KOPT-K1 (cell line): ENCODE measurements around the gene TFB1M.
"Not testable (repeated sequence)": the region's sequence is repeated elsewhere in the genome, so short reads cannot be mapped to it uniquely, and the experiment has no call there.

Experiments
- H3K27ac ChIP-seq: fragments of 200-600 bp; sonication (generic); 2 replicates; pipeline ENCODE4 v1.5.1; 2016; ENCODE audit warnings: antibody characterized with exemption, mild to moderate bottlenecking, low read depth, low read length; ENCODE audit not compliant: poor library complexity, severe bottlenecking
- H3K36me3 ChIP-seq: fragments of 200-600 bp; sonication (generic); 2 replicates; pipeline ENCODE4 v1.5.1; 2017; ENCODE audit warnings: antibody characterized with exemption, mild to moderate bottlenecking, low read length, moderate library complexity; ENCODE audit not compliant: insufficient read depth
- H3K9me3 ChIP-seq: fragments of 200-600 bp; sonication (generic); 2 replicates; pipeline ENCODE4 v1.5.1; 2017; ENCODE audit warnings: antibody characterized with exemption, low read length, mild to moderate bottlenecking; ENCODE audit not compliant: insufficient read depth, poor library complexity, severe bottlenecking

Gene TFB1M

DNA sequence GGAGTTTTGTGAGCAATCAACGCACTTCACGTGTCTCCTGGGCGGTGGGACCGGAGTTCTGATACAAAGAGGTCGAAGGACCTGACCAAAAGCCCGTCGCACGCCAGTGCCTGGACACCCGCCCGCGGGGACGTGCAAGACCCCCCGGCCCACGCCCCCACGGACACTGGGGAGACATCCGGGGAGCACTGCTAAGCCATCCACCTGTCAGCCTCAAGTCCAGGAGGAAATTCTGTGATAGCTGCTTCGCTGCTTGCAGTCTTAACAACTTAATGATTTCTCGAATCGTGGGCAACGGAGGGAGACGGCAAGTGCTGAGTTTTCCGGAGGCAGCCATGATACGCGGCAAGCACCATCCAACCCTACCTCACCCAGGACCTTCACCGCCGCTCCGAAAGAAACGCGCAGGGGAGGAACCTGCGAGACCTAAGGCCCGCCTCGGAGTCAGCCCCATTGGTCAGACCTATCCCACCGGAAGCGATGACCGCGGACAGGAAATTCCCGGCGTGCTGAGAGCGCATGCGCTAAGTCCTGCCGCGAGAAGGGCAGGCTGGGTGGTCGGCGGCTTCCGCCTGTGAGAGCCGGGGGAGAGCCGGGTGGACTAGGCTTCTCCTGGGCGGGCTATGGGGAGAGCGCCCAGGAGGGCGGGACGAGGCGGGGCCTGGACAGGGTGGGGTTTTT lies at the start of gene TFB1M:
TSS of gene TFB1M (minus strand) at position 393 of the 681 bp plus-strand sequence. CDS start at position 337, 56 bp downstream.
- H3K27ac ChIP-seq, result peak within 1 kb of the TSS; percentile 90
- peaks cover 32% of the 10 kb centered on the region for H3K36me3 ChIP-seq
- no peaks in the 10 kb centered on the region for H3K9me3 ChIP-seq

DNA sequence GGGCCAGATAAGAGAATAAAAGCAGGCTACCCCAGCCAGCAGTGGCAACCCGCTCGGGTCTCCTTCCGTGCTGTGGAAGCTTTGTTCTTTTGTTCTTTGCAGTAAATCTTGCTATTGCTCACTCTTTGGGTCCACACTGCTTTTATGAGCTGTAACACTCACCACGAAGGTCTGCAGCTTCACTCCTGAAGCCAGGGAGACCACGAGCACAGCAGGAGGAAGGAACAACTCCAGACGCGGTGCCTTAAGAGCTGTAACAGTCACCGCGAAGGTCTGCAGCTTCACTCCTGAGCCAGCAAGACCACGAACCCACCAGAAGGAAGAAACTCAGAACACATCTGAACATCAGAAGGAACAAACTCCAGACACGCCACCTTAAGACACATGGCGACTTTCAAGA lies 49.7 kb upstream of the TFB1M start:
- H3K36me3 ChIP-seq, H3K9me3 ChIP-seq, H3K27ac ChIP-seq: not testable (repeated sequence)

DNA sequence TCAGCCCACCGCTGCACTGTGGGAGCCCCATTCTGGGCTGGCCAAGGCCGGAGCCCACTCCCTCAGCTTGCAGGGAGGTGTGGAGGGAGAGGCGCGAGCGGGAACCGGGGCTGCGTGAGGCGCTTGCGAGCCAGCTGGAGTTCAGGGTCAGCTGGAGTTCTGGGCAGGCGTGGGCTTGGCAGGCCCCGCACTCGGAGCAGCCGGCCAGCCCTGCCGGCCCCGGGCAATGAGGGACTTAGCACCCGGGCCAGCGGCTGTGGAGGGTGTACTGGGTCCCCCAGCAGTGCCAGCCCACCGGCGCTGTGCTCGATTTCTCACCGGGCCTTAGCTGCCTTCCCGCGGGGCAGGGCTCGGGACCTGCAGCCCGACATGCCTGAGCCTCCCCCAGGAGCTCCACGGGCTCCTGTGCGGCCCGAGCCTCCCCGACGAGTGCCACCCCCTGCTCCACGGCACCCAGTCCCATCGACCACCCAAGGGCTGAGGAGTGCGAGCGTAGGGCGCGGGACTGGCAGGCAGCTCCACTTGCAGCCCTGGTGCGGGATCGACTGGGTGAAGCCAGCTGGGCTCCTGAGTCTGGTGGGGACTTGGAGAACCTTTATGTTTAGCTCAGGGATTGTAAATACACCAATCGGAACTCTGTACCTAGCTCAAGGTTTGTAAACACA lies 48.8 kb upstream of the TFB1M start:
- H3K36me3 ChIP-seq, H3K27ac ChIP-seq, H3K9me3 ChIP-seq: not testable (repeated sequence)

DNA sequence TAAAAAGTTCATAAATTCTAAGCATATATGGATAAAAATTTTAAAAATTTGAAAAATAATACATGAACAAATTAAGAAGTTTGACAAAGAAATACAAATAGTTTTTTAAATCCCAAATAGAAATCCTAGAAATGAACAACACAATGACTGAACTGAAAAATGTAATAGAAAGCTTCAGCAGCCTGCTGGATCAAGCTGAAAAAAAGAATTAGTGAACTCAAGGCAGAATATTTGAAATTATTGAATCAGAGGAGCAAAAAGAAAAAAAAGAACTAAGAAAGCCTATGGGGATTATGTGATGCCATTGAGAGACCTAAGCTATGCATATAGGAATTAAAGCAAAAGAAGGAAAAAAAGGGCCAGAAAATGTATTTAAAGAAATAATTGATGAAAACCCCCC lies 39.9 kb upstream of the TFB1M start:
- H3K36me3 ChIP-seq, result no peaks in the 10 kb centered on the region
- peaks cover 18% of the 10 kb centered on the region for H3K9me3 ChIP-seq
- no peak overlapping the region for H3K27ac ChIP-seq

DNA sequence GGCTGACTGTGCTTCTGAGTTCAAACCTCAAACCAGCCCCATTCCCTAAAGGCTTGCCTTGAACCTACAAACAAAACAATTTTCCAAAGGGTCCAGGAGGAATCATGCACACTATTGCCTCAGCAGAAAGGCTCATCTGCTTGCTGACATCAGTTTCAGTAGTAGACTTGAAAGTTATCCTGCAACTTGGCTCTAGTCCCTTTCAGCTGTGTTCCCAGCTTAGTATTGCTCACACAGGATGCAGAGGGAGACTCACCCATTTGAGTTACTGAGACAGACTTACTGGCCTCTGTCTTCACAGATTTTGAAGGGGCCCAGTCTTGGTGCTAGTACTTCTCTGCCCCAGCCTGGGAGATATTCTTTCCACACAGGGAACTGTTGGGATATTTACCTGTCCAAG lies 38.5 kb upstream of the TFB1M start:
- Histone ChIP-seq H3K36me3 (no peaks in the 10 kb centered on the region), H3K9me3 (peaks cover 18% of the 10 kb centered on the region), H3K27ac (no peak overlapping the region)

DNA sequence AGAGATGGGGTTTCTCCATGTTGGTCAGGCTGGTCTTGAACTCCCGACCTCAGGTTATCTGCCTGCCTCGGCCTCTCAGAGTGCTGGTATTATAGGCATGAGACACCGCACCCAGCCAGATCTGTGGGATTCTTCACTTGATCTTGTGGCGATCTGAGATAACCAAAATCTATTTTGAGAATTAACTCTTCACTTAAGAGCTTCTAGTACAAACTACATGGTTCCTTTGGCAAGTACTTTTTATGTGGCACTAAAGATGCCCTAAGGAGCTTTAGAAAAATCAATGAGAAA lies 37.8 kb upstream of the TFB1M start:
- Histone ChIP-seq H3K27ac (no peak overlapping the region), H3K9me3 (peaks cover 18% of the 10 kb centered on the region), H3K36me3 (no peaks in the 10 kb centered on the region)

DNA sequence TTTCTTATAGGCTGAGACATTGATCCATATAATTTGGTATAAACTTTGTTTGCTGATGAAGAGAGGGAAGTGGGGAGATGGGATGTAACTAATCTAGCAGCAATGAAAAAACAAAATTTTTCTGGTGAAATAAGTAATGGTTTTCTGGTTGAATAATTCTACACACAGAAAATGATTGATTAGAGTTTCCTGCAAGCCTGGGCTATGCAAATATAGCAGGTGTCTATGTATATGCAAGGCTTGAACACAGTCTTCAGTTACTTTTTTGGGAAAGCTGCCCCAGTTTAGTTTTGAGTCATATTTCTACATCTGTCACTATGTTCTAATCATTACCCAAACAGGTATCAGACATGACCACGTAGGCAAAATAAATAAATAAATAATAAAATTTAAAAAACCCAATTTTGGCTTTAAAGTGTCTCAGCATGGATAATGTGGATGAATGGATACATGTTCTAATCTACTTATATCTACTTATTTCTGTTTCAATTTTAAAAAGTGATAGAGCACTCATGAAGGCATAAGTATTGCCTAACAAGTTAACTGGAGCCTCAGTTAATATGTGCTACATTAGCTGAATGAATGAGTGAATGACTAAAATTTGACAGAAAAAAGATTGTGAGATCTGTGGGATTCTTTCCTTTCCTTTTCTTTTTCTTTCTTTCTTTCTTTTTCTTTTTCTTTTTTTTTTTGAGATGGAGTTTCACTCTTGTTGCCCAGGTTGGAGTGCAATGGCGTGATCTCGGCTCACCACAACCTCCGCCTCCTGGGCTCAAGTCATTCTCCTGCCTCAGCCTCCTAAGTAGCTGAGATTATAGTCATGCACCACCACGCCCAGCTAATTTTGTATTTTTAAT lies 37.2 kb upstream of the TFB1M start:
- no peak overlapping the region for H3K27ac ChIP-seq
- H3K9me3 ChIP-seq, result peaks cover 23% of the 10 kb centered on the region
- H3K36me3 ChIP-seq, result no peaks in the 10 kb centered on the region

DNA sequence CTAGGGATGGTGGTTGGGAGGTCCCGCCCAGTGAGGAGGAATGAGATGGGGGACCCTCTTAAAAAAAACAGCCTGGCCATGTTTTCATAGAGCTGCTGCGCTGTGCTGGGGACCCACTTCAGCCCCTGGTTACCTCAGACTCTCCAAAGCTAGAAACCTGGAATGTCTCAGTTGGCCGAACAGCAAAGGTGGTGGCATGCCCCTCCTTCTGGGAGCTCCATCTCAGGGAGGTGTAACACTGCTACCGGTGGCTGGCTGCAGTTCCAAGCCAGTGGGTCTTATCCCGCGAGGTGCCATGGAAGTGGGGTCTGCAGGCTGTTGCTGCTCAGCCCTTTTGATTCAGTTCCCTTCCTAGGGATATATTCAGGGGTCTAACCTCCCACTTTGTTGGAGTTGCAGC lies 35.7 kb upstream of the TFB1M start:
- peaks cover 25% of the 10 kb centered on the region for H3K9me3 ChIP-seq

DNA sequence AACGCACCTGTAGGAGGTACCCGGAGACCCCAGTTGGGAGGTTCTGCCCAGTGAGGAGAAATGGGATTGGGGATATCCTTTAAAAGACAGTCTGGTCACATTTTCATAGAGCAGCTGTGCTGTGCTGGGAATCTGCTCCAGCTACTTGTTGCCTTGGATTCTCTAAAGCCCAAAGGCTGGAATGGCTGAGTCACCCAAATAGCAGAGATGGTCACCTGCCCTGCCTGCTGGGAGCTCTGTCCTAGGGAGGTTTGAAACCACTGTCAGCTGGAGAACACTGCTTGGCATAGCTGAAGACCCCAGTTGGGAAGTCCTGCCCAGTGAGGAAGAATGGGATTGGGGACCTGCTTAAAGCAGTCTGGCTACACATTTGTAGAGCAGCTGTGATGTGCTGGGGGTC lies 34.8 kb upstream of the TFB1M start:
- peaks cover 20% of the 10 kb centered on the region for H3K9me3 ChIP-seq
- H3K36me3 ChIP-seq, result no peaks in the 10 kb centered on the region

More for the DNA sequence above, 35.7 kb upstream of the TFB1M start:
- Histone ChIP-seq H3K27ac (no peak overlapping the region), H3K36me3 (no peaks in the 10 kb centered on the region)

DNA sequence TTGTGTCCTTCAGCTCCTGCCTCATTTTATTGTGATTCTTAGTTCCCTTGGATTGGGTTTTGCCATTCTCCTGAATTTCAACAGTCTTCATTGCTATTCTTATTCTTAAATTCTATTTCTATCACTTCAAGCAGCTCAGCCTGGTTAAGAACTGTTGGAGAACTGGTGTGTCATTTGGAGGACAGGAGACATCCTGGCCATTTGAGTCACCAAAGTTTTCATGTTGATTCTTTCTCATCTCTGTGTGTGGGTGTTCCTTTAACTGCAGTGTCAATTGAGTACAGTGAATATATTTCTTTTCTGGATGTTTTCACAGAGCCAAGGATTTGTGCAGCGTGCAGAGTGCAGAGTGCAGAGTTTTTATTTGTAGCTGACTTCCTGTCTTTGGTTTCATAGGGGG lies 33.5 kb upstream of the TFB1M start:
- H3K27ac ChIP-seq, result no peak overlapping the region
- peaks cover 8% of the 10 kb centered on the region for H3K9me3 ChIP-seq
- H3K36me3 ChIP-seq, result no peaks in the 10 kb centered on the region

More for the DNA sequence above, 34.8 kb upstream of the TFB1M start:
- H3K27ac ChIP-seq, result no peak overlapping the region

DNA sequence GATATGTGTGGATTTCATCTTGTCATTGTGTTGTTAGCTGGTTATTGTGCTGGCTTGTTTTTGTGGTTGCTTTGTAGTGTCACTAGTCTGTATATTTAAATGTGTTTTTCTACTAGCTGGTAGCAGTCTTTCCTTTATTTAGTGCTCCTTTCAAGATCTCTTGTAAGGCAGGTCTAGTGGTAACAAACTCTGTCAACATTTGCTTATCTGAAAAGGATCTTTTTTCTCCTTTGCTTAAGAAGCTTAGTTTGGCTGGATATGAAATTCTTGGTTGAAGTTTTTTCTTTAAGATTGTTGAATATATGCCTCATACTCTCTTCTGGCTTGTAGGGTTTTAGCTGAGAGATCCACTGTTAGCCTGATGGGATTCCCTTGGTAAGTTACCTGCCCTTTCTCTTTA lies 32.7 kb upstream of the TFB1M start:
- Histone ChIP-seq H3K27ac (no peak overlapping the region), H3K36me3 (no peaks in the 10 kb centered on the region), H3K9me3 (peaks cover 7% of the 10 kb centered on the region)

DNA sequence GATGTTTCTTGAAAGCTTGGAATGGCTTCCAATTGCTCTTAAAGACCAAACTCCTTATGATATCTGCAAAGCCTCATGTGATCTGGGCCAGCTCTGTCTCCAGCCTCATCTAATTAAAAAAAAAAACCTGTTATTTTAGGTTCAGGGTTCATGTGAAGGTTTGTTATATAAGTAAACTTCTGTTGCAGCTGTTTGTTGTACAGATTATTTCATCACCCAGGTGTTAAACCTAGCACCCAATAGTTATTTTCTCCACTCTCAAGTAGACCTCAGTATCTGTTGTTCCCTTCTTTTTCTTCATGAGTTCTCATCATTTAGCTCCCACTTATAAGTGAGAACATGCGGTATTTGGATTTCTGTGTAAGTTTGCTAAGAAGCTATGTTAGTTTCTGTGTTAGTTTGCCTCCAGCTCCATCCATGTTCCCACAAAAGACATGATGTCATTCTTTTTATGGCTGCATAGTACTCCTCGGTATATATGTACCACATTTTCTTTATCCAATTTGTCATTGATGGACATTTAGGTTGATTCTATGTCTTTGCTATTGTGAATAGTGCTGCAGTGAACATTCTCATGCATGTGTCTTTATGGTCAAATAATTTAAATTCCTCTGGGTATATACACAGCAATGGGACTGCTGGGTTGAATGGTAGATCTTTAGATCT lies 30.2 kb upstream of the TFB1M start:
- Histone ChIP-seq H3K36me3 (no peaks in the 10 kb centered on the region), H3K9me3 (peaks cover 16% of the 10 kb centered on the region), H3K27ac (no peak overlapping the region)

DNA sequence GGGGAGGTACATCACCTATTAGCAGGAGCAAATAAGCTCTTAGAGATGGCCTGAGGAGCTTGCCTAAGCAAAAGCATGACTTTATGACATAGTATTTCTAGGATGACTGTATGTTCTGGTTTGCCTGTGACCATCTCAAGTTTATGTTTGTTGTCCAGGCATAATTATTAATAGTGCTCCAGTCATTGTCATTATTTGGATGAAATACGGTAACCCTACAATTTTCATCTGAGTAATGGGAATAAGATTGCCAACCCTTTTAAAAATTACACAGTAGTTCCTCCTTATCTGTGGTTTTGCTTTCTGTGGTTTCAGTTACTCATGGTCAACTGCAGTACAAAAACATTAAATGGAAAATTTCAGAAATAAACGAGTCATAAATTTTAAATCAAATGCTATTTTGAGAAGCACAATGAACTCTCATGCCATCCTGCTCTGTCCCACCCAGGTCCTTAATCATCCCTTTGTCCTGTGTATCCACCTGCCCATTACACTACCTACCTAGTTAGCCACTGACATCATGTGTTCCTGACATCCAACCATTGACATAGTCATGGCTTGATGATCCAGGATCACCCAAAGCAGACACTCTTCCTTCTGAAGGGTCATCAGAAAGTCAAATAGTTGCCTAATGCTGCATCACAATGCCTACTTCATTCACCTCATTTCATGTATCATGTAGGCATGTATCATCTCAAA lies 27.0 kb upstream of the TFB1M start:
- H3K27ac ChIP-seq, result no peak overlapping the region
- peaks cover 9% of the 10 kb centered on the region for H3K9me3 ChIP-seq

DNA sequence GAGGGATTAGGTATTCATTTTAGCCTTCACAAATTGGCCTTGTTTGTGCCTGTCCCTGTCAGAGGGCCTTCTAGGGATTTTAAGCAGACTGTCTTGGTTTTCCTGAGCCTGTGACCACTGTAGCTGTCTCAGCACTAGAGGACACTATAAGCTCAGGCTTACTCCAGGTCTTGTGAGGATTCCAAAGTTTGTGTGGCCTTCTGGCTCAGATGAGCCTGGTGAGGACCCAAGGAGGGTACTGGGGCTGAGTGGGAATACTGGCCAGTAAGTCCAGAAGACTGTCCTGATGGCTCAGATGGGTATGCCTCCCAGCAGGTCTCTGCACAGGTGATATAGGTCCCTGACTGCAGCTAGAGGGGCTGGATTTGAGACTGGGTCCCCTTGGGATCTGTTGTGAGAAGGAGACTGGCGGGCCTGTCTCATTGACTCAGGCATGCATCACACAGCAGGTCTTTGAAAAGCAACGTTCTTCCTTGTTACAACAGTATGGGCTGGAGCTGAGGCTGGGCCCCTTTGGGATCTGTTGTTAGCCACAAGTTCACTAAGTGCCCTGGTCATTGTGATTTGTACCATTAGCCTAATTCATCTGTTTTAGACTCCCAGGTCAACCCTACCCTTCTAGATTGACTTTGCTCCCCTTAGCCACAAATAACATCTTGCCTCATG lies 26.3 kb upstream of the TFB1M start:
- H3K27ac ChIP-seq, result no peak overlapping the region
- no peaks in the 10 kb centered on the region for H3K36me3 ChIP-seq
- H3K9me3 ChIP-seq, result peaks cover 9% of the 10 kb centered on the region

More for the DNA sequence above, 27.0 kb upstream of the TFB1M start:
- no peaks in the 10 kb centered on the region for H3K36me3 ChIP-seq
